Activated CD4-positive, alpha-beta T cell treated with anti-CD3 and anti-CD28 coated beads, Interleukin-2, amount 50 U/mL, for 24 hours (primary cell): ENCODE measurements around the gene MICAL3.
"Not testable (repeated sequence)": the region's sequence is repeated elsewhere in the genome, so short reads cannot be mapped to it uniquely, and the experiment has no call there.

Experiments used
- DNase-seq, 2 donors: peaks; one replicate each; pipeline ENCODE4 v3.0.0-alpha.2; 2020; ENCODE audit warnings: low read depth in 1 of 2, low spot score in 1 of 2

Gene MICAL3

DNA sequence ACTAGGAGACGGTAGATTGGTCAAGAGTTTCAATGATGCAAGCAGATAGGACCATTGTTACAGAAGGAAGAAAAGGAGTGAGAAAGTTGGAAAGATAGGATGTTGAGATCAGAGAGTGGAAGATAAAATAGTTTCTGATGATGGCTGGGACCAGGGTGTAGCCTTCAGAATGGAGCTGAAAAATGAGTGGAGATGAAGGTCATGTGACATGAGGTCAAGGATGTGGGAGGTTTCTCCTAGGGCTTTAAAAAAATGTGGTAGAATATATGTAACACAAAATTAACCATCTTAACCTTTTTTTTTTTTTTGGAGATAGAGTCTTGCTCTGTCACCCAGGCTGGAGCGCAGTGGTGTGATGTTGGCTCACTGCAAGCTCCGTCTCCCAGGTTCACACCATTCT is 35.1 kb upstream of the MICAL3 start:
- DNase-seq, result no peak

GRCh38 chr22:18059094-18059417 is 34.7 kb upstream of the MICAL3 start:
- DNase-seq, result no peak

DNA sequence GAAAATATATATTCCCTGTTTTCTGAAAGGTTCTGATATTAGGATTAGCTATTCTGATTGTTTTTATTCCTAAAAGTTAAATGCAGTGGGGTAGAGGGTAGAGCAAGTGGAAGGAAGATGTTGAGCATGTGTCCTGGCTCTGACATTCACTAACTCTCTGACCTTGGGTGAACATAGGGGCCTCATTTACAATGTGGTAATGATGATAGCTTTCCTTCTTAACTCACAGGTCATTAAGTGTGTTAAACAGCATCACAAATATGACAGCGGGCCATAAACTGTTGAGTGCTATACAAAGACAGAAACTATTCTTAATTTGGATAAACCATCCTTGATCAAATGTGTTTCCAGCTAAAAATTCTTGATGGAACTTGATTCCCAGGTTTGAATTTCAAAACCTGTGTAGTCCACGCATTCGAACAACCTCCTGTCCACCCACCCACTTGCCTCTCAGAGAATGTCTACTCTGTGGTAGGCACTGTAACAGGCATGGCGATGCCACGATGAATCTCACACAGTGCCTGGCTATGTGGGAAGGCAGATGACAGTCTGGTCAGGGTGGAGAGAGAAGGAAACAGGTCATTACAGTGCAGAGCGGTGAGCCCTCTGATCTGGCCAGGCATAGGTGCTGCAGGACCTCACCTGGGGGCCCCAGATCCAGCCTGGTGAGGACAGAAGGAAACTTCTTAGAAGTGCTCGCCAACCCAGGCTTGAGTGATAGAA is 34.2 kb upstream of the MICAL3 start:
- no peak for DNase-seq

- no peak for DNase-seq
These were observed 33.3 kb upstream of the MICAL3 start for GRCh38 chr22:18057568-18058209.

GRCh38 chr22:18056807-18057474 is 32.6 kb upstream of the MICAL3 start:
- no peak for DNase-seq

- DNase-seq, result no peak
These were observed 31.9 kb upstream of the MICAL3 start for GRCh38 chr22:18056161-18056666.

DNA sequence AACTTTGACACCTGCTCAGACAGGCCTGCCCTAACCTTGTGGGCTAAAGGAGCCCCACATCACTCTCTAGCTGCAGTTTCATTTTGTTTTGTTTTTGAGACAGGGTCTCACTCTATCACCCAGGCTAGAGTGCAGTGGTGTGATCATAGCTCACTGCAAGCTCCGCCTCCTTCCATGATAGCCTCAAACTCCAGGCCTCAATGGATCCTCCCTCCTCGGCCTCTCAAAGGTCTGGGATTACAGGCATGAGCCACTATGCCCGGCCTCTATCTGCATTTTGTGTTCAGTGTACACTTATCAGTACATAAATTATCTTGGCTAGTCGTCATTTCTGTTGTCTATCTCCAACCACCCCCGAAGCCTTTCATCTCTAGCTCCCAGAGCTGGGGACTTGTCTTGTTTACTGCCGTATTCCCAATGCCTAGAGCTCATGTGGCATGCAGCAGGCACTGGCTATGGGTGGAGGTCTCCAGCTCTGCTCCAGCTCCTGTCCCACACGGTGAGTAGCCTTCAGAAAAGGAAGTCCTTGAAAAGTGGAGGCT is 31.3 kb upstream of the MICAL3 start:
- DNase-seq, result no peak

DNA sequence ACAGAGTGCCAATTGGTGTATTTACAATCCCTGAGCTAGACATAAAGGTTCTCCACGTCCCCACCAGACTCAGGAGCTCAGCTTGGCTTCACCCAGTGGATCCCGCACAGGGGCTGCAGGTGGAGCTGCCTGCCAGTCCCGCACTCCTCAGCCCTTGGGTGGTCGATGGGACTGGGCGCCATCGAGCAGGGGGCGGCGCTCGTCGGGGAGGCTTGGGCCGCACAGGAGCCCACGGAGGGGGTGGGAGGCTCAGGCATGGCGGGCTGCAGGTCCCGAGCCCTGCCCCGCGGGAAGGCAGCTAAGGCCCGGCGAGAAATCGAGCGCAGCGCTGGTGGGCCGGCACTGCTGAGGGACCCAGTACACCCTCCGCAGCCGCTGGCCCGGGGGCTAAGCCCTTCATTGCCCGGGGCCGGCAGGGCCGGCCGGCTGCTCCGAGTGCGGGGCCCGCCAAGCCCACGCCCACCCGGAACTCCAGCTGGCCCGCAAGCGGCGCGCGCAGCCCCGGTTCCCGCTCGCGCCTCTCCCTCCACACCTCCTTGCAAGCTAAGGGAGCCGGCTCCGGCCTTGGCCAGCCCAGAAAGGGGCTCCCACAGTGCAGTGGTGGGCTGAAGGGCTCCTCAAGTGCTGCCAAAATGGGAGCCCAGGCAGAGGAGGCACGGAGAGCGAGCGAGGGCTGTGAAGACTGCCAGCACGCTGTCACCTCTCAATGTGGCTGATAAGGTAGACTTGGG is 29.0 kb upstream of the MICAL3 start:
- not testable (repeated sequence) for DNase-seq

DNA sequence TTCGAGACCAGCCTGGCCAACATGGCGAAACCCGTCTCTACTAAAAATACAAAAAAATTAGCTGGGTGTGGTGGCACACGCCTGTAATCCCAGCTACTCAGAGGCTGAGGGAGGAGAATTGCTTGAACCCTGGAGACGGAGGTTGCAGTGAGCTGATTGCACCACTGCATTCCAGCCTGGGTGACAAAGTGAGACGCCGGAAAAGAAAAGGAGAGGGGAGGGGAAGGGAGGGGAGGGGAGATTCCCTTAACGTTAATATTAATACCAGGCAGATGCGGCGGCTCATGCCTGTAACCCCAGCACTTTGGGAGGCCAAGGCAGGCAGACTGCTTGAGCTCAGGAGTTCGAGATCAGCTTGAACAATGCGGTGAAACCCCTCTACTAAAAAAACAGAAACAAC is 26.8 kb upstream of the MICAL3 start:
- DNase-seq, result not testable (repeated sequence)

DNA sequence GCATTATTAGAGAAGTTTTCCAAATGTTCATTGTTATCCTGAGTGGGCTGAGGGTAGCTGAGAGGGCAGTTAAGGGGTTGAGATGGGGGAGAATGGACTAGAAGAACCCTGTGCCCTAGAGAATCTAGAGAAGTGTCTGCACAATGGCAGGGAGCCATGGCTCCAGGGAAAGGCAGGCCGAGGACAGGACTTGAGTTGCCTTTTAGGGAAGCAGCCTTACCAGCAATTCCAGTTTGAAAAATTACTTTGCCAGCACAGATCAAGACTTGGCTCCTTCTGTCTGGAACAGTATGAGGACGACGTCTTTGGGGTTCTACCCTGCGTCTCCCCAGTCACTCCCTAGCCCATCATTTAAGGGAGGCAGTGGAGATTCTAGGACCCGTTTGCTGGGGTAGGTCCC is 25.7 kb upstream of the MICAL3 start:
- DNase-seq, result no peak

DNA sequence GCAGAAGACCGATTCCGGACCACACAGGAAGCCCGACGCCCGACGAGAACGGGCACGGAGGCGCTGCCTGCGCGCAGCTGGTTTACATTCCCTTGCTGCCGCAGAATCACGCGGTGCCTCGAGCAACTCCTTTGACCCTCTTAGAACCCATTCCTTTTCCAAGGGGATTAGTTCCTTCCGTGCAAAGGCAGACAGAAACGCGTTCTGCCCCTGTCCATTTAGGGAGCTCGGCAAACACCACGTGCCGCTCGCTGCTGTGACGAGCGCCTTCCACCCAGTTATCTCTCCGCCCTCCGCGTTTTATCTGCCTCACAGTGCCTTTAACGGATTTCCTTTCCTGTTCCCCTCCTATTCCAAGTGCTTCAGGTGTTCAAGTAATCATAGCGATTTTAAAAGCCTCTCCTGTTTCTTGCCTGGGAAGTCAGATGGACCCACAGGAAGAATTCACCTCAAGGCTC is 24.1 kb upstream of the MICAL3 start:
- DNase-seq, result no peak

DNA sequence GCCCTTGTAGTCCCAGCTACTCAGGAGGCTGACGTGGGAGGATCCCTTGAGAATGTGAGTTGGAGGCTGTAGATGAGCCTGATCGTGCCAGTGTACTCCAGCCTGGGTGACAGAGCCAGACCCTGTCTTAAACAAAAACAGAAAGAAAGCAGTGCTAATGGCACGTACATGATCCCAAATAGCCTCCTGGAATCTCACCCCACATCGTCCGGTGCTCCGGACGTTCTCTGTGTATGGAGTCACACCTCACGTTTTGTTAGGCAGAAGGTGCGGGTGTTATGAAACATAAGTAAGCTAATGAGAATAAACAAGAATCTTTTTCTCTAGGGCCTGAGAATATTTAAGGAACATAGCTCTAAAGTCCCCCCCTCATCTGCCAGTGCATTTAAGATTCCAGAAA is 23.7 kb upstream of the MICAL3 start:
- no peak for DNase-seq

- no peak for DNase-seq
These were observed 21.4 kb upstream of the MICAL3 start for GRCh38 chr22:18045794-18046193.

DNA sequence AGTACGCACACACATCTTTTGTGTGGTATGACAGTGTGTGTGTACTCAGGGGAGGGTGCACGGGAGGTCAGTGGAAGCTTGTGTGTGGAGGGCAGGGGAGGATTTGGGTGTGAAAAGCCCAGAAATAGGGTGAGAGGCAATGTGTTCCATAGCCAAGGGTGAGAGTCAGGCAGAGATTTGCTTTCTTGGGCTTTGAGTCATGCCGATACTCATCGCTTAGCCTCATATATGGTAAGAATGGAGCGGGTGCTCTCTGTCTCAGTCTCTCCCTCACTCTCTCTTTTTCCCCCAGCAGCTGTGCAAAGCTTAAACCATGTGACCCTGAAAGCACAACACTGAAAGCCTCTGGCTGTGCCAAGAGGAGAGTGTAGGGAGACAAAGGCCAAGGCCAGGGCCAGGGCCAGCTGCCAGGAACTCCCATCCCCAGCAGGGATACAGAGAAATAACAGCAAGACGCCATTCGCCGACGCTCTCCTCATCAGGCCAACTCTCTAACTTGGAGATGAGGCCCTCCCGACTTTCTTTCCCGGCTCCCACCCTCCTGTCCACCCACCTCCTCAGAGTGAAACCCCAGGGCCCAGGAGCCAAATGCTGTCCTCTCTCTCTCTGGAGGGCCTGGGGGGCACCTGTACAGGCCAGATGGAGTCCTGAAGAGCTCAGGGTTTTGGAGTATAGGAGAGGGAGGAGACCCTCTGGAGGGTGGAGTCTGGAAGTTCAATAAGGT is 20.3 kb upstream of the MICAL3 start:
- no peak for DNase-seq

DNA sequence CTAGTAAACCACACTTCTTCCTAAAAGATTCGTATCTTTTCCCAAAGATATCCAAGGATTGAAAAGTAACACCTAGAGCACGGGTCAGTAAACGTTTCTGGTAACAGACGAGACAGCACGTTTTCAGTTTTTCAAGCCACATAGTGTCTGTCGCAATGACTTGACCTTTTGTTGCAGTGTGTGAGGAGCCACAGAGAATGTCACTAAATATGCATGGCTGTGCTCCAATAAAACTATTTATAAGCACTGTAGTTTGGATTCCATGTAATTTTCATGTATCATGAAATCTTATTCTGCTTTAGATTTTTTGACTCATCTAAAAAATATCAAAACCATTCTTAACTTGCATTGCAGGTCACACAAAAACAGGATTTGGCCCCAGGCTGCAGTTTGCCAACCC is 18.3 kb upstream of the MICAL3 start:
- no peak for DNase-seq

- DNase-seq, result not testable (repeated sequence)
These were observed 16.5 kb upstream of the MICAL3 start for GRCh38 chr22:18040898-18041297.

DNA sequence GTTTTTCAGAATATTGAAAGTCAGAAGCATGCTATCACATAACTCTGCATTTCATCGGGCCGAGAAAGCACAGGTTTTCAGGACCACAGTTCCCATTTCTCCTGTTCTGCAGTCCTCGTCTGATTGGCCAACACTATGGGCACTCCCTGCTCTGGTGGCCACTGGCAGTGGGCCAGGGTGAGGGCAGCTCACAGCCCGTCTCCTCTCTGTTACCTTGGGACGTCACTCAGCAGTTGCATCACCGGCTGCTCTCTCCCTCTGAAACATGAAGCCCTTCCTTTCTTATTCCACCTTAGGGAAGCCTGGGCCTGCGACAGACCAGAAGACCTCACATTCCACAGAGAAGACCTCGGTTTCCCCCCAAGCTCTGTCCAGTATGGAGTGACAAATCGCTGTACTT is 11.4 kb upstream of the MICAL3 start:
- no peak for DNase-seq

GRCh38 chr22:18034076-18034475 is 9.7 kb upstream of the MICAL3 start:
- no peak for DNase-seq

DNA sequence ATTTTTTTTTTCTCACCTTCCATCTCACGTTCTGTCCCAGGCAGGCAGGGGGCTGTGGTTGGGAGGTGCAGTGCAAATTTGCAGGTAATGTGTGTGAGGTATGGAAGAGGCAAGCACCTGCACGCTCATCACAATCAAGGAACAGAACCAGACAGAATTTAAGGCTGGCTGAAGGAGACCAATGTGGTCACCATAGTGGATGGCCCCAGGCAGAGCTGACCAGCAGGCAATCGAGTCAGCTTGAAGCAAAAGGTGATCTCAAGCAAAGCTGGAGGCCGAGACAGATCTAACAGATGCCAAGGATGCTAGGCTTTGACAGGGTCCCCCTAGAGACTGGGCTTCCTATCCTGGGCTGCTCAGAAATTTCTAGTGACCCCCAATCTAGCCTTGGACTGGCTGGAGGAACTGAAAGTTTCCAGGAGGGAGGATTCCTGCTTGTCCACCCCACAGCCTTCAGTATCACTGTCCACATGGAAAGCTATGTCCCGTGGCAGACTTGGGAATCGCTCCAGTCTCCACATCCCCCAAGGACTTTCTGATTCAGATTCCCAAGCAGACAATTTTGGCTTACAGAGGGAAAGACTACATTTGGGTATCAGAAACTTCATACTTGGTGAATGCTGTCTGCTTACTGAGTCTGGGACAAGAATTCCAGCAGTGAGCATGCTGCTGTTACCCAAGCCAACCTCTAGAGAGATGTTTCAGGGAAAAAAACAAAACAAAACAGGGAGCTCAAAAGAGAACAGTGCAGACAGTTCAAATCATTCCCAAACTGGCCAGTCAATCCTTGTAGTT is 9.0 kb upstream of the MICAL3 start:
- DNase-seq, result no peak
